GM18867 (cell line): ENCODE data around the gene TNNI3.

ENCODE experiments used
- ATAC-seq: cut with Tn5 transposase; IDR thresholded peaks from one replicate; pipeline ENCODE4 v1.9.1; 2021; ENCODE audit warnings: mild to moderate bottlenecking, moderate library complexity; ENCODE audit not compliant: unreplicated experiment

The TNNI3 gene

GRCh38 chr19:55147545-55148251, 9.8 kb downstream of the TNNI3 start:
- ATAC-seq: no peak

GRCh38 chr19:55146705-55147273, 10.7 kb downstream of the TNNI3 start:
- ATAC-seq: no peak

GRCh38 chr19:55146078-55146704, 11.3 kb downstream of the TNNI3 start:
- ATAC-seq: no peak

GRCh38 chr19:55145232-55145631, 12.3 kb downstream of the TNNI3 start:
- no peak for ATAC-seq

- no peak for ATAC-seq
Measured at GRCh38 chr19:55141696-55142095, 15.8 kb downstream of the TNNI3 start.

GRCh38 chr19:55137915-55138314, 19.6 kb downstream of the TNNI3 start:
- no peak for ATAC-seq

GRCh38 chr19:55136399-55137102, 21.0 kb downstream of the TNNI3 start:
- no peak for ATAC-seq

GRCh38 chr19:55134736-55135135, 22.8 kb downstream of the TNNI3 start:
- no peak for ATAC-seq

GRCh38 chr19:55133639-55134444, 23.7 kb downstream of the TNNI3 start:
- no peak for ATAC-seq

- ATAC-seq: no peak
Measured at GRCh38 chr19:55132453-55133129, 24.9 kb downstream of the TNNI3 start.

- ATAC-seq: no peak
Measured at GRCh38 chr19:55131421-55131820, 26.1 kb downstream of the TNNI3 start.

- ATAC-seq: no peak
Measured at GRCh38 chr19:55119053-55119452, 38.5 kb downstream of the TNNI3 start.

- no peak for ATAC-seq
Measured at GRCh38 chr19:55118401-55118991, 39.0 kb downstream of the TNNI3 start.

GRCh38 chr19:55117663-55118391, 39.7 kb downstream of the TNNI3 start:
- ATAC-seq: peak; percentile 90

GRCh38 chr19:55116859-55117662, 40.5 kb downstream of the TNNI3 start, which contains the start of gene PPP1R12C:
Gene PPP1R12C (minus strand): TSS chr19:55117637. CDS start chr19:55117543, 94 bp downstream.
- peak; percentile 3 for ATAC-seq

- ATAC-seq: no peak
Measured at GRCh38 chr19:55116232-55116858, 41.2 kb downstream of the TNNI3 start.

- no peak for ATAC-seq
Measured at GRCh38 chr19:55115446-55116065, 42.0 kb downstream of the TNNI3 start.
